ENCODE measurements around the gene IL9. TPM values are rescaled to one million over a fixed set of nuclear protein-coding genes. Genes with fewer than 3 reads are reported as not detected.

Gene IL9
- total RNA-seq, 1 experiment from 2014 or later = not detected

DNA sequence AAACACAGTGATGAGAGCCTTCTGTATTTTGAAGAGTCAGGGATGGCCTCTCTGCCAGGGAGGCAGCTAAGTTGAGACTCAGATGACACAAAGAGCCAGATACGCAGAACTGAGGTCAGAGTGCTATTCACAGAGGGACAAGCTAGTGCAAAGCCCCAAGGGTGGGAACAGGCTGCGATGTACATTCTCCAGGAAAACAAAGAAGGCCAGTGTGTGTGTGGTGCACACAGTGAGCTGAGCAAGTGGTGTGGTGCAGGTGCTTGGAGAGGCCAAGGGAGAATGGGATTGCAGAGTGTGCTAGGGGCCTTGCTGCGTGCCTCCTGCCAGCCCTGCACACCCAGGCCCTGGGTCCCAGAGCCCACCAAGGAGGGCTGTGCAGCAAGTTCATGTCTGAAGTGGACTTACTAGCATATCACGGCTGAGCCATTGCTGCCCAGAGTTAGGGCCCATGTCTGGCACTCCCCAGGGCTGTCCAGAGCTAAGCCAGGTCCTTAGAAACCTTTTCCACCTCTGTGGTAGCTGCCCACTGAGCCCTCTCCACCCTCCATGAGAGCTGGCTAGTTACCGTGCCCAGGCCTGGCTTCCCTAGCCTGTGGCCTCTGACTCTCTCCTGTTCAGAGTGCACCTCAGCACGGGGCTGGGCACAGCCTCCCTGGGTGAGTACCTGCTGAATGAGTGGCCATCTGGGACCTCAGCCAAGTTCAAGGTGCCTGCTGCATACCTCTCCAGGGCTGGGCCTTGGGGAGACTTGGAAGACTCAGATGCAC lies 51.9 kb downstream of the IL9 start:
- H3K27me3 ChIP-seq (replicated peaks; ENCODE audit: insufficient read depth, low read depth, low read length, poor library complexity) = peaks cover 33% of the 10 kb centered on the region
- H3K36me3 ChIP-seq (ENCODE audit: insufficient read depth, low read length, poor library complexity, severe bottlenecking) = no peaks in the 10 kb centered on the region
- H3K9me3 ChIP-seq (ENCODE audit: low read depth, low read length, poor library complexity, severe bottlenecking) = no peaks in the 10 kb centered on the region
- H3K27ac ChIP-seq (ENCODE audit: low read depth, low read length, poor library complexity, severe bottlenecking) = no peak overlapping the region
- TF ChIP-seq, protein P1, sequence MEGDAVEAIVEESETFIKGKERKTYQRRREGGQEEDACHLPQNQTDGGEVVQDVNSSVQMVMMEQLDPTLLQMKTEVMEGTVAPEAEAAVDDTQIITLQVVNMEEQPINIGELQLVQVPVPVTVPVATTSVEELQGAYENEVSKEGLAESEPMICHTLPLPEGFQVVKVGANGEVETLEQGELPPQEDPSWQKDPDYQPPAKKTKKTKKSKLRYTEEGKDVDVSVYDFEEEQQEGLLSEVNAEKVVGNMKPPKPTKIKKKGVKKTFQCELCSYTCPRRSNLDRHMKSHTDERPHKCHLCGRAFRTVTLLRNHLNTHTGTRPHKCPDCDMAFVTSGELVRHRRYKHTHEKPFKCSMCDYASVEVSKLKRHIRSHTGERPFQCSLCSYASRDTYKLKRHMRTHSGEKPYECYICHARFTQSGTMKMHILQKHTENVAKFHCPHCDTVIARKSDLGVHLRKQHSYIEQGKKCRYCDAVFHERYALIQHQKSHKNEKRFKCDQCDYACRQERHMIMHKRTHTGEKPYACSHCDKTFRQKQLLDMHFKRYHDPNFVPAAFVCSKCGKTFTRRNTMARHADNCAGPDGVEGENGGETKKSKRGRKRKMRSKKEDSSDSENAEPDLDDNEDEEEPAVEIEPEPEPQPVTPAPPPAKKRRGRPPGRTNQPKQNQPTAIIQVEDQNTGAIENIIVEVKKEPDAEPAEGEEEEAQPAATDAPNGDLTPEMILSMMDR (conservative IDR thresholded peaks at IDR 0.05; ENCODE audit: low read depth, low read length) = no peak
- no peak for TF ChIP-seq EZH2 (IDR thresholded peaks at IDR 0.05; ENCODE audit: borderline replicate concordance, low read depth, low read length, poor library complexity, severe bottlenecking)
- ChIA-PET POLR2A (ENCODE audit: low non-redundant PET) (interaction anchor here (0.6 kb wide), 1 partner anchor 162 kb away, joined by 4 read pairs; no protein-coding TSS in a partner anchor), CTCF (no interaction called here)
- DNase-seq (ENCODE audit: low spot score) = no peak
- BruUV-seq (replicated peaks) = no TSS peak
- no peaks in the 10 kb centered on the region for H3K4me1 ChIP-seq (ENCODE audit: insufficient read depth, low read length, poor library complexity, severe bottlenecking)
- H3K4me3 ChIP-seq (ENCODE audit: low read depth, low read length, poor library complexity, severe bottlenecking) = no peak overlapping the region
- intact Hi-C loops (cut with micrococcal nuclease; ENCODE audit: unreplicated experiment) = no loop called here

DNA sequence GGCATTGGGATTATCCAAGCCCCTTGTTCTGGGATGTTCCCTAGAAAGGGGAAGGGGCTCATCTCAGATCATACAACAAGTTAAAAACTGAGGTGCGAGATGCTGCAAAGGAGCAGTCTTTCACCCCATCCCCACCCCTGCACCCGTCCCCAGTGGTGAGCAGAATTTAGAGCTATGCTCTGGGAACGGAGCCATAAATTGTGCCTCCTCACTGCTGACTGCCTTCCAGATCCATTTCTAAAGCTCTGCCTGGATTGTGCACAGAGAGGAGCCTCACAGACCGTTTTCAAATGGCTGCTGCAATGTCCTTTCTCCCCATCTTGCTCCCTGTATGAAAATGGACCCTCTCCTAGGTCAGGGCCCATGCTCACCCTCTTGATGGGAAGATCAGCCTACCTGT lies 52.9 kb downstream of the IL9 start:
- POLR2A ChIA-PET (ENCODE audit: low non-redundant PET) = no interaction called here
- CTCF ChIA-PET = no interaction called here
- no peak overlapping the region for H3K27ac ChIP-seq (ENCODE audit: low read depth, low read length, poor library complexity, severe bottlenecking)
- TF ChIP-seq EZH2 (IDR thresholded peaks at IDR 0.05; ENCODE audit: borderline replicate concordance, low read depth, low read length, poor library complexity, severe bottlenecking) = no peak
- TF ChIP-seq, protein P1 (conservative IDR thresholded peaks at IDR 0.05; ENCODE audit: low read depth, low read length) = no peak
- H3K4me3 ChIP-seq (ENCODE audit: low read depth, low read length, poor library complexity, severe bottlenecking) = no peak overlapping the region
- DNase-seq (ENCODE audit: low spot score) = no peak
- peaks cover 33% of the 10 kb centered on the region for H3K27me3 ChIP-seq (replicated peaks; ENCODE audit: insufficient read depth, low read depth, low read length, poor library complexity)
- BruUV-seq (replicated peaks) = no TSS peak
- intact Hi-C loops (cut with micrococcal nuclease; ENCODE audit: unreplicated experiment) = no loop called here
- no peaks in the 10 kb centered on the region for H3K9me3 ChIP-seq (ENCODE audit: low read depth, low read length, poor library complexity, severe bottlenecking)
- no peaks in the 10 kb centered on the region for H3K36me3 ChIP-seq (ENCODE audit: insufficient read depth, low read length, poor library complexity, severe bottlenecking)
- no peaks in the 10 kb centered on the region for H3K4me1 ChIP-seq (ENCODE audit: insufficient read depth, low read length, poor library complexity, severe bottlenecking)

Other genes with a start within 250 kb of the IL9 start
- gene SLC25A48, start 61.2 kb downstream of the IL9 start, total RNA-seq (2021) = not detected in 2 replicates
- not detected in 2 replicates for gene LECT2, start 59.1 kb upstream of the IL9 start, total RNA-seq (2021)
- gene TGFBI, start 133.1 kb upstream of the IL9 start, total RNA-seq (2021) = 108 and 115 TPM in 2 replicates
- 72.0 and 73.0 TPM in 2 replicates for gene SMAD5, start 237.0 kb upstream of the IL9 start, total RNA-seq (2021)

Data from A673 (cell line).